Cardiac fibroblast (primary cell): ENCODE data around the gene SUGT1.
"Not testable (repeated sequence)": the region's sequence is repeated elsewhere in the genome, so short reads cannot be mapped to it uniquely, and the experiment has no call there.

ENCODE experiments used
- DNase-seq, 2 donors: peaks; one replicate each; pipeline versions ENCODE4 v3.0.0 to v3.0.0-alpha.2; 2010; ENCODE audit warnings: low read depth in 2 of 2
- H3K4me3 ChIP-seq, 2 donors: replicated peaks in 1 of 2; 1 replicate in 1 of 2; 2 replicates in 1 of 2; pipeline ENCODE4 v1.5.1; 2011; ENCODE audit warnings: low read depth in 2 of 2, low read length in 2 of 2, mild to moderate bottlenecking in 2 of 2, moderate library complexity in 1 of 2
- TF ChIP-seq, protein P1 (sequence below): IDR thresholded peaks from one replicate; pipeline ENCODE4 v1.5.1; 2011; ENCODE audit warnings: low read depth, mild to moderate bottlenecking, low read length, inconsistent platforms

SUGT1 gene

DNA sequence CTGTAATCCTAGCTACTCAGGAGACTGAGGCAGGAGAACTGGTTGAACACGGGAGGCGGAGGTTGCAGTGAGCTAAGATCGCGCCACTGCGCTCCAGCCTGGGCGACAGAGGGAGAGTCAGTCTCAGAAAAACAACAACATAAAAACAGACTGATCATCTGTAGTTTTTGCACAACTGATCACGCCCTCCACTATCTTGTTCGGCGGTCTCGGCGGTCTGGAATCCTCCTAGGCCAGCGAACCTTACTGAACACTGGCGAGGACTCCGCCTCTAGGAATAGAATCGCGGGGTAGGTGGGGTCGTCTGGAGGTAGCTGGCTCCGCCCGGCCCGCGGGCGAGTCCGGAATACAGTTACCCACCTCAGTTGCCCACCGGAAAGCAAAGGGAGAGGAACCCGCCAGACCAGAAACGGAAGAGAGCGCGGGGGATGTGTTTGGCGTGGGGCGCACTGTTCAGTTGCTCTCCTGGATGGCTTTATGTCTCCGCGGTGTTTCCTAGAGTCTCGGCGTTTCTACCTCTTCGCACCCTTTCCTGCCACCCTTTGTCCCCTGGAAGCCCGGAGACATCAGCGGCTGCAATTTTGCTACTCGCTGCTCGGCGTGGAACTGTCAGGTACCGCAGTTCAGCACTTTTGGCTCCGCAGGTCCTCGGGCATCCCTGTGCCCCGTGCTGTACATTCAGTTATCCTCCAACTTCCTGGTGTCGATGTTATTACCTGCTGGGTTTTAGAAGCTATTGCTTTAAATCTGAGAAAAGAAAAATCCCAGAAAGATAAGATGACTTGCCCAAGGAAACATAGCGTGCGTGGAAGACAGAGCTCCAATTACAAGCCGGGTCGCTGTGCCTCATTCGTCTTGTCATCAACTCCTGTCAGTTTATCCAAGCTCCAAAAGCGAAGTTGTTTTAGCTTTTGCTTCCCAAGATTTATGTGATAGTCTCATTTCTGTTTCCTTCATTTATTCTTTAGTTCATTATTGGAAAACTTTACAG is 35.3 kb upstream of the SUGT1 start:
- peak overlapping the region; percentile 88 to 90 for H3K4me3 ChIP-seq
- peak; percentile 89 for DNase-seq
- TF ChIP-seq, protein P1, sequence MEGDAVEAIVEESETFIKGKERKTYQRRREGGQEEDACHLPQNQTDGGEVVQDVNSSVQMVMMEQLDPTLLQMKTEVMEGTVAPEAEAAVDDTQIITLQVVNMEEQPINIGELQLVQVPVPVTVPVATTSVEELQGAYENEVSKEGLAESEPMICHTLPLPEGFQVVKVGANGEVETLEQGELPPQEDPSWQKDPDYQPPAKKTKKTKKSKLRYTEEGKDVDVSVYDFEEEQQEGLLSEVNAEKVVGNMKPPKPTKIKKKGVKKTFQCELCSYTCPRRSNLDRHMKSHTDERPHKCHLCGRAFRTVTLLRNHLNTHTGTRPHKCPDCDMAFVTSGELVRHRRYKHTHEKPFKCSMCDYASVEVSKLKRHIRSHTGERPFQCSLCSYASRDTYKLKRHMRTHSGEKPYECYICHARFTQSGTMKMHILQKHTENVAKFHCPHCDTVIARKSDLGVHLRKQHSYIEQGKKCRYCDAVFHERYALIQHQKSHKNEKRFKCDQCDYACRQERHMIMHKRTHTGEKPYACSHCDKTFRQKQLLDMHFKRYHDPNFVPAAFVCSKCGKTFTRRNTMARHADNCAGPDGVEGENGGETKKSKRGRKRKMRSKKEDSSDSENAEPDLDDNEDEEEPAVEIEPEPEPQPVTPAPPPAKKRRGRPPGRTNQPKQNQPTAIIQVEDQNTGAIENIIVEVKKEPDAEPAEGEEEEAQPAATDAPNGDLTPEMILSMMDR: no peak

- H3K4me3 ChIP-seq, DNase-seq: not testable (repeated sequence)
These were observed 21.4 kb upstream of the SUGT1 start for GRCh38 chr13:52631083-52631690.

DNA sequence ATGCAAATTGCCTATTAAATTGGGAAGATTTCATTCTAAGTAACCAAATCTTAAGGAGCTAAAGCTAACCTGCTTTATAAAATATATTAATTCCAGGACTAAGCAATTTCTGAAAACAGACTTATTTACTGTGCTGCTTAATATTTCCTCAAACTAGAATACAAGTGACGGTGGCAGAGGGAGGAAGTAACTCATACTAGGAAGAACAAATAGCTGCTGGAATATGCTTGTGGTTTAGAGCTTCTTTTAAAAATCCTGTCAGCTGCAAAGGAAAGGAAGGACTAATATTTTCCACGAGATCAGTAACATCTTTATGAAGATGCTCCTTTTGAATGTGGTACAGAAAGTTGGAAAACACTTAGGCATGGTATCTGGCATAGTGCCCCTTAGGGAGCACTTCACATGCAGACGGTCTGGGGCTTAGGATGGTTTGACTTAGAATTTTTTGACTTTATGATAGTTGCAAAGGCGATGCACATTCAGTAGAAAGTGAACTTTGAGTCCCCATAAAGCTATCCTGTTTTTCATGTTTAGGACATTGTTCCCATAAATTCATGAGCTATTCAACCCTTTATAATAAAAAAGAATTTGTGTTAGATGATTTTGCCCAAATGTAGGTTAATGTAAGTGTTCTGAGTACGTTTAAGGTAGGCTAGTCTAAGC is 13.8 kb upstream of the SUGT1 start:
- no peak for DNase-seq
- TF ChIP-seq, protein P1: no peak
- no peak overlapping the region for H3K4me3 ChIP-seq

DNA sequence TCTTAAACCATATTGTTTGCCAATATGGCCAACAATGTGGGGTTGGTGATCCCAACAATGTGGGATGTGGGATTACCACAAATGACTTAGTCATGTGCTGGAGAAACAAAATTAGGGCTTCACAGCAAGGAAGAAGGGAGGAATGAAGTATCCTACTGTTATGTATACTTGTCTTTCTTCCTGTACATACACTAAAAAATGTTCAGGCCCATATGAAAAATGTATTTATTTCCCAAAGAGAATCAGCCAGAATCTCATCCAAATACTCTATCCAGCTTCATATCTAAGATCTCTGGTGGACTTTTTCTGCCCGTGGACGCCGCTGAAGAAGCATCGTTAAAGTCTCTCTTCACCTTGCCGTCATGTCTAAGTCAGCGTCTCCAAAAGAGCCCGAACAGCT is 10.5 kb upstream of the SUGT1 start, which contains the start of gene HNRNPA1L2:
HNRNPA1L2 (plus strand) TSS at position 301 of the 400 bp plus-strand sequence; CDS start at position 363, 62 bp downstream.
- H3K4me3 ChIP-seq: no peak within 1 kb of the TSS
- TF ChIP-seq, protein P1: no peak
- DNase-seq: no peak

- DNase-seq: peak in 1 of 2 donors; percentile 13
- no peak overlapping the region for H3K4me3 ChIP-seq
- TF ChIP-seq, protein P1: no peak
These were observed 8.5 kb upstream of the SUGT1 start for GRCh38 chr13:52644108-52644507.

DNA sequence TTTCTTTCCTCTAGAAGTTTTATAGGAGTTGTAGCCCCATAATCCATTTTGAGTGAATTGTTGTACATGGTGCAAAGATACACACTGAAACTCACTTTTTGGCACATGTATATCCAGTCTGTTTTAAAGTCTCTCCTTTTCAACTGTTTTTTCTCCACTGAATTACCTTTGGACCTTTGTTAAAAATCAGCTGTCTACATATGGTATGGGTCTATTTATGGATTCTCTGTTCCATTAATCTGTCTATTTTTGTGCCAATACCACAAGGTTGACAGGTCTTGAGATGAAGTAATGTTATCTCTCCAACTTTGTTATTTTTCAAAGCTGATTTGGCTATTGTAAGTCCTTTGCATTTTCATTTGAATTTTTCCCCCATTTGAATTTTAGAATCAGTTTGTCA is 5.7 kb upstream of the SUGT1 start:
- H3K4me3 ChIP-seq: no peak overlapping the region
- DNase-seq: no peak
- TF ChIP-seq, protein P1: no peak

DNA sequence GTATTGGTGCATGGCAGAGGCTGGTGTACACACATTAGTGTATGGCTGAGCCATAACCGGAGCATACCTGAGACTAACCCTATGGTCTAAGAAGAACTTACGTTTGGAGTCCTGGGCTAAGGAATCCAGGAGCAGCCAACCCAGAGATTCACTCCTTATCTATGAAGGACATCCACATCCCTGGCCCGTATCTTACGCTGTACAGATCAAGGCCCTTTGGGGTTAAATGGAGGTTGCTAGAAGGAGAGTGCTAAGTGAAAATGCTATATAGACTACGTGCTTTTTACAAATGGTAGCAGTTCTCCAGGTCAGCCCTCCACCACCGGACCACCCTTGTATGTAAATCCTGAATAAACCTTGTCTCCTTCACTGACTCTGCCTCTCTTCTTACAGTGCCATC is 1.9 kb upstream of the SUGT1 start:
- TF ChIP-seq, protein P1: no peak
- peak overlapping the region; percentile 87 to 91 for H3K4me3 ChIP-seq
- no peak for DNase-seq
